ENCODE data around the gene LIMS4.
"Not testable (repeated sequence)": the region's sequence is repeated elsewhere in the genome, so short reads cannot be mapped to it uniquely, and the experiment has no call there.

The LIMS4 gene, protein sequence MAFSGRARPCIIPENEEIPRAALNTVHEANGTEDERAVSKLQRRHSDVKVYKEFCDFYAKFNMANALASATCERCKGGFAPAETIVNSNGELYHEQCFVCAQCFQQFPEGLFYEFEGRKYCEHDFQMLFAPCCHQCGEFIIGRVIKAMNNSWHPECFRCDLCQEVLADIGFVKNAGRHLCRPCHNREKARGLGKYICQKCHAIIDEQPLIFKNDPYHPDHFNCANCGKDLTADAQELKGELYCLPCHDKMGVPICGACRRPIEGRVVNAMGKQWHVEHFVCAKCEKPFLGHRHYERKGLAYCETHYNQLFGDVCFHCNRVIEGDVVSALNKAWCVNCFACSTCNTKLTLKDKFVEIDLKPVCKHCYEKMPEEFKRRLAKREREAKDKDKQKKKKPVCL

DNA sequence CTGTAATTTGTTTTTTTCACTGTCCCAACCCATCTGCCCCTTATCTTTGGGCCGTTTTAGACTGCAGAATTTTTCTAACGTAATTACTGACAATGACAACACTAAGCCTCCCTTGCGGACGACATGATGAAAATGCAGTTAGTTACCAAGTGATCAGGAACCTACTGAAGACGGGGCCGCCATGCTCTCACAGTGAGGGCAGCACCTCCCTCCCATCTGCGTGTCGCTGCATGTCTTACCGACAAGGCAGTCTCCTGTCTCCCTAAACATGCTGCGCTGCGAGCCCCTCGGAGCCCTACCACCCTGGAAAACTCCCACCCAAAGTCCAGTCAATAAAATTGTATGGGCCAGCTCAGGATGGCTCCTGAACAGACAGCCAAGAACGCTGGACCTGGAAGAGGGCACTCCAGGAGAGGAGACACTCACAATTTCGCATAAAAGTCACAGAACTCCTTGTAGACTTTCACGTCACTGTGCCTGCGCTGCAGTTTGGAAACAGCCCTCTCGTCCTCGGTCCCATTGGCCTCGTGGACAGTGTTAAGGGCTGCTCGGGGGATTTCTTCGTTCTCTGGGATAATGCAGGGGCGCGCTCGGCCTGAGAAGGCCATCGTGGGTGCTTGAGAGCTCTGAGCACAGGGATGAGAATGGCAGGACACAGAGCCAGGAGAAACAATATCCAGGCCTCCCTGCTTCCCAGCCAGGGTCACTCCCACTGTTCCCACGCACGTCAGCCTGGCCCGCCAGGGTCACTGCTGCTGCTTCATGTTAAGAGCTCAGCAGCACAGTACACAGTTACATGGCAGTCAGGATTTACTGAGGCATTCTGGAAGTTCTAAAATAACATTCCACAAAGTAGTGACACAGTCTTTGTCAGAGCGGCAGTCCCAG is at the start of gene LIMS4:
Gene LIMS4, minus strand, starts transcription at position 646 of the 888 bp plus-strand sequence. Its CDS starts 38 bp downstream, at position 608.
- DNase-seq (ENCODE audit: low read depth, low spot score): not testable (repeated sequence)

DNA sequence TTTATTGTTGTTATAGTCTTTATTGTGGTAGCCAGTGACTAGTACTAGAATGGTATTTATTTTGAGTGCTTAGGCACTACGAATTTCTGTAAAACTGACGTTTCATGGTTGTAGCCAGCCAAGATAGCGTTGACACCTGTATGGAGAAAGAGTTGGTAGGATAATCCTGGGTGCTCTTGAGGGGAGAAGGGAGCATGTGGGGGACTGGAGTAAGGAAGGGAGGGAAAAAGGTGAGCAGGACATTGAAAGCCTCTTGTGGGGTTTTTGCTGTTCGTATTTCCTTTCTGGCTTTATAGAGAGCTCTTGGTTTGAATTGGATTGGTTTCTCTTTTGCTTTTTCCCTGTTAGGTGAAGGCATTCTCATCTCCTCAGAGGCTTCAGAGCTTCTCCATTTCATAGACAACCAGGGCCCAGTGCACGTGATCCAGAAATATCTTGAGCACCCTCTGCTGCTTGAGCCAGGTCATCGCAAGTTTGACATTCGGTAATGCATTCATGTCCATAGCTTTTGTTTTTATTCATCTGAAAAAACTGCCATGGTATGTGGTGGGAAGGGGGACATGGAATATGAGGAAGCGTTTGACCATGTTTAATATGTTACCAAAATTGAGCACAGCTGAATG is 27.2 kb upstream of the LIMS4 start:
- not testable (repeated sequence) for DNase-seq (ENCODE audit: low read depth, low spot score)

DNA sequence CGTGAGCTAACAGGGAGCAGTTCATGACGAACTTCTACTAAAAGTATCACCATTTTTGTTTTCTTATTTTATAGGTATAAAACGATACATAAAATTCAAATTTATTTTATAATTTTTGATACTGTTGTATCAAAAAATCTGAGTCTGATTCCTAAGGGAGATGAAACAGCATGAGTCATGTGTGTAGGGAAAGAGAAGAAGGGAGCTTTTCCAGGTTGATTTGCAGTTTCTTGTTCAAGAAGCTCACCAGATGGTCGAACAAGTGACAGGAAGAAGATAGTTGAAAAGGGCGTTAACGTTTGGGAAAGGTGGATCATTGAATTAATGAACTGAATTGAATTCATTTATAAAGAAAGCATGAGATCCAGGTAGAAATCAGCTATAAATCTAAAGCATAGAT is 23.4 kb upstream of the LIMS4 start:
- not testable (repeated sequence) for DNase-seq (ENCODE audit: low read depth, low spot score)

DNA sequence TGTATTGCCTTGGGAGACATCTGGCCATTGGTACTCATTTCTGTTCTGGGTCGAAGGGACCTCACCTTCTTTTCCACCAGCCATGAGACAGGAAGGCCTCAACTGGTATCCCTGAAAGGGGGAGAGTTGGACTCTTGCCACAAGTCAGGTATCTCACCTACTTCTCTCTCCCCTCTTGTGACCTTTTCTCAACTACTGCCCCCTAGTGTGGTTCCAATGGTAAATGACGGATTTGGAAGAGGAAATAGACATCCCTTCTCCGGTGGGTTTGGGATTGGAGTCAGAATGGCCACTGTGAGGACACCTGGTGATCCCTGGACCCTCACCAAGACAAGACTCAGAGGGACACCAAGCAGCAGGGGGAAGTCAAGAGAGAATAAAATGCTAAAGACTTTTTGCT is 21.9 kb upstream of the LIMS4 start:
- not testable (repeated sequence) for DNase-seq (ENCODE audit: low read depth, low spot score)

DNA sequence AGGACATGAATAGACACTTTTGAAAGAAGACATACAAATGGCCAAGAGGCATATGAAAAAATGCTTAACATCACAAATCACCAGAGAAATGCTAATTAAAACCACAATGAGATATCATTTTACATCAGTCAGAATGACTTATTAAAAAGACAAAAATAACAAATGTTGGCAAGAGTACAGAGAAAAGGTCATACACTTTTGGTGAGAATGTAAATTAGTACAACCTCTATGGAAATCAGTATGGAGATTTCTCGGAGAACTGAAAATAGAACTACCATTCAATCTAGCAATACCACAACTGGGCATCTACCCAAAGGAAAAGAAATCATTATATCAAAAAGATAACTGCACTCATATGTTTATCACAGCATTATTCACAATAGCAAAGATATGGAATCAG is 16.4 kb upstream of the LIMS4 start:
- DNase-seq (ENCODE audit: low read depth, low spot score): not testable (repeated sequence)

DNA sequence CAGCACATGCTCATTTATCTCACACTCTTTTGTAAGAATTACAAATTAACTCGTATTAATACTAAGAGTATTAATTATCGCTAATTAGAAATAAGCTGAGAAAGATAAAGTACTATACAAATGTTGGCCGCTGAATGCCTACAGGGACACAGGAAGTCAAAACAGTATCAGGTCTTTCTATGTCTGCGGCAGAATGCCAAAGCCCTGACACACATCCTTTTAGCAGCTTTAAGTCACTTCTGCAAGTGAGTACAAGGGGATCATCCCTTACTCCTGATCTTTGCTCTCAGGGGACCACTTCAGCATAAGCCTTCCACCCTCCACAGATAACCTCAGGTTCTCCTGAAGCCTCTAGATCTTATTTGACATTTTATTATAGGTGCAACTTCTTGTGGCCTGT is 10.1 kb upstream of the LIMS4 start:
- DNase-seq (ENCODE audit: low read depth, low spot score): not testable (repeated sequence)

DNA sequence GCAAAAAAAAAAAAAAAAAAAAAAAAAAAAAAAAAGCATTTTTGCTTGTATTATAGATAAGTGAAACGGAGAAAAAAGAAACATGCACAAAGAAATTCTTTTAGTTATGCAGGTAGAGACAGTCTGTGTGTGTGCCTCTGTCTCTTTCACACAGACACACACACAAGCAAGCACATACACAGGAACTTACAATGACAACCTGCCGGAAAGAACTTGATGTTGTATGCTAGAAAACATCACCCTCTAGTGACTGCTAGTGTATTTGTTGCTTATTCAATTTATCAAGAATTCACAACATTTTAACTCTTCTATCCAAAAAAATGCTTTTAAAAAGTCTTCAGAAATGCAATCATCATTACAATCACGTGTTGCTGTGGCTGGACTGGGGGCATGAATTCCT is 8.6 kb upstream of the LIMS4 start:
- not testable (repeated sequence) for DNase-seq (ENCODE audit: low read depth, low spot score)

DNA sequence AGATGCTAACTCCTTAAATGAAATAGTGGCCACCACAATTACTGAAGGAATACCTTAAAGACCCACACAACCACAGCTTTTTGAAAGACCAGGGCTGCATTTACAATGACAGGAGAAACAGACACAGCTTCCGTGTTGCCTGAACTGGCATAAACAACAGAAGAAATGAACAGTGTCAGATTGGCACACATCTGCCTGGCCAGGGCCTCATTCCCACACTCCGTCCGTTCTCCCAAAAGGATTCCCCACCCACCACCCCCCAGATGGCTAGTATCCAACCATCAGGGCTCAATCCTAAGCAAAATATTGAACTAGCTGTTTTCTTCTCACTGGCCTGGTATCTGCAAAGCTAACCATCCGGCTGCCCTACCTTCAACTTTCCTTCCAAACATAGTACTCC is 7.5 kb upstream of the LIMS4 start:
- not testable (repeated sequence) for DNase-seq (ENCODE audit: low read depth, low spot score)

DNA sequence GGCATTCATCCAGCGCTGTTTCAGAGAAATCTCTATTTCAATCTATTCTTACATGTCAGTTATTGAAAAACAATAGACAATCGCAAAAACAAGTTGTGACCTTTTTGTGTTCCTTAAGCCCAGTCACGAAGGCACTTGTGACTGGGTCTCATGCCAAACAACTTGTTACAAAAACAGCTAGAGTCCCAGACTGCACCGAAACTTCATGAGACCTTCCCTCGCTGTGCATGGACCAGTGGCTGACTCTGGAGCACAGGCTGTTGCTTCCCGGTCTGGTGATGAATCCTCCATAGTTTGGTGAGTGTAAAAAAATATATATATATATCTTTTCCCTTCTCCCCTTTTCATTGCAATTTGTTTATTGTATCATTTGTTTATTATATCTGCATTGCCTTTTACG is 4.8 kb upstream of the LIMS4 start:
- not testable (repeated sequence) for DNase-seq (ENCODE audit: low read depth, low spot score)

DNA sequence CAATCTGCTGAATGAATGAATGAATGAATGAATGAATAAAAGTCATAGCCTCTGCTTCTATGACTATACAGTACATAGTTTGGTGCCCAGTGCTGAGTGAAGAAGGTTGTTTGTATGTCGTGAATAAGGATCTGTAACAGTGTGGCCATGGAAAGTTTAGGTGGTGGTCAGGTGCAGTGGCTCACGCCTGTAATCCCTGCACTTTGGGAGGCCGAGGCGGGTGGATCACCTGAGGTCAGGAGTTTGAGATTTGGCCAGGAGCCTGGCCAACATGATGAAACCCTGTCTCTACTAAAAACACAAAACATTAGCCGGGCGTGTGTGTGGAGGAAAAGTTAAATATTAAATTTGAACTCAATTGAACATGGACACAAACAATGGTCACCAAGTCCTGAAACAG is 4.3 kb upstream of the LIMS4 start:
- not testable (repeated sequence) for DNase-seq (ENCODE audit: low read depth, low spot score)

DNA sequence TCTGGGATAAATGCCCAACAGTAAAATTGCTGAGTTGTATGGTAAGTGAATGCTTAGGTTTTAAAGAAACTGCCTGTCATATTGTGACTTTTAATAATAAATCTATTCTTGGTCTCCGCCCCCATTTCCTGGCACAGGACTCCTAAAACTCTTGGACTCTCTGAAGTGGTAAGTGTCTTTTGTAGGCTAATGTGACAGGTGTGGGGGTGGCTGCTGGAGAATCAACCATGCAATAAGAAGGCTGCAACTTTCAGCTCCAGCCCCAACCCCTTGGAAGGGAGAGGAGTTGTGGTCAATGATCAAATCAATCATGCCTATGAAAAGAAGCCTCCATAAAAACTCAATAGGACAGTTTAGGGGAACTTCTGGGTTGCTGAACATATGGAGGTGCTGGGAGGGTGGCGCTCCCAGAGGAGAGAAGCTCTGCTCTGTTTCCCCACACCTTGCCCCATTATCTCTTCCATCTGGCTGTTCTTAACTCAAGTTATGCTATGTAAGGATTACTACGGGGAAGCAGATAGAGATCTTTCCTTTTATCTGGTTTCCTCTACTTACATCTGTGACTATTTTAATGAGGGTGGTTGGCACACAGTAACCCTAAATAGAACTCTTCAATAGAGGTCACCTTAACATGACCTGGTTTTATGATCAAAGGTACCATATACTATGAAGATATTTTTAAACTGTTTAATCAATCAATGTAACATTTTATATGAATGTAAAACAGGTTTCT is 3.2 kb upstream of the LIMS4 start:
- not testable (repeated sequence) for DNase-seq (ENCODE audit: low read depth, low spot score)

DNA sequence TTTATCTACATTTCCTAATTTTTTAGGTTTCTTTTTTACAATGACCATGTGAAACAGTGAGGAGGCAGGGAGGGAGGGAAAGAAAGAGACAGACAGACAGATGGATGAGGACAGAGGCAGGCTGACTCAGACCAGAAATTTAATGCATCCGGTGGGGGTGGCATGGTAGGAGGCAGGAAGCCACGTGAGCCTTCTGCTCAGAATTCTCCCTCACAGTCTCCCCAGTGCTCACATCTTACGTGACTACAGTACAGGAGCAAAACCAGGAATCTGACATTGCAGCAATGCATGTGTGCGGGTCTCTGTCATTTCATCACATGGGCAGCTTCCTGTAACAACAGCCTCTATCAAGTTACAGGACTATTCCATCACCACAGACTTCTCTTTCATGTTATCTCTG is 2.3 kb upstream of the LIMS4 start:
- not testable (repeated sequence) for DNase-seq (ENCODE audit: low read depth, low spot score)

DNA sequence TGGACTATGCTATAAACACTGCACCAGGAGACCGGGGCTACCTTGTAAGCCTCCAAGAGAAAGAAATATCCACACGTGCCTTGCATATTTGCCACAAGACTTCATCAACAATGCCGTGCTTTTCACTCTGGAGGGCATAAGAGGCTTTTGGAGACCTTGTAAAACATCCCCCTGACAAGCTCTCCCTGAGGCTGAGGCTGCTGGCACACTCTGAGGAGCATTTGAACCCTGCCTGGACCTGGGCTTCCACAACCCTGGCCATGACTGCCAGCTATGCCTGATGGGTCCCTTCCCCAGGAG is 393 bp upstream of the LIMS4 start:
- not testable (repeated sequence) for DNase-seq (ENCODE audit: low read depth, low spot score)

DNA sequence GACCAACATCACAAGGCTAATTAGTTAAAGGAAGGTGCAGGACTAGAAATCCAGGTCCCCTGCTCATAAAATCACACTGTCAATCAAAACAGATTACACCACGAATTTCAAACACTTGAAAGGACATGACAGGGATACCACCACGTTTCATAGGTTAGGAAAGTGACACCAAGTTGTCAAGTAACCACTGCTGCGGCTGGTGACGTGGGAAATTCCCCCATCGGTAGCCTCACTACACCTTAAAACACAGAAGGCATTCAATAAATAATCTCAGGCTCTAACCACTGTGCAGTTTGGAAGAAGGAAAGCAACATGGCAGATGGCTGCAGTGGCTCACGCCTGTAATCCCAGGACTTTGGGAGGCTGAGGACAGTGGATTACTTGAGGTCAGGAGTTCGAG is 3.7 kb downstream of the LIMS4 start:
- not testable (repeated sequence) for DNase-seq (ENCODE audit: low read depth, low spot score)

DNA sequence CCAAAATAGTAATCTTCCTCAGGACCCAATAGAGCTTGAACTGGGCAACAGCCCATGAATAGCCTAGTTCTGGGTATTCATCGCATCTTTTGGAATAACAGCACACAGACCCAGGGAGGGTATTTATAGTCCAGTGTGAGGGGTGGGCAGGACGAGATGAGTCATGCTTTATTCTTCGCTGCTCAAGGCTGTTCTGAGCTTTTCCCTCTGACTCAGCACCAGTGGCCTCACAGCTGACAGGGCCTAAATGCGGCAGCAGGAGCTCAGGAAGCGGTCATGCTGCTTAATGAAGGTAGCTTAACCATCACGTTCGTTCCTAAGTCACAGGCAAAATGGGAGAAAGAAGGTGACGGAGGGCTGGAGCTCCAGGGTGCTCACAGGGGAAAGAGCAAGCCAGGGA is 7.3 kb downstream of the LIMS4 start:
- not testable (repeated sequence) for DNase-seq (ENCODE audit: low read depth, low spot score)

DNA sequence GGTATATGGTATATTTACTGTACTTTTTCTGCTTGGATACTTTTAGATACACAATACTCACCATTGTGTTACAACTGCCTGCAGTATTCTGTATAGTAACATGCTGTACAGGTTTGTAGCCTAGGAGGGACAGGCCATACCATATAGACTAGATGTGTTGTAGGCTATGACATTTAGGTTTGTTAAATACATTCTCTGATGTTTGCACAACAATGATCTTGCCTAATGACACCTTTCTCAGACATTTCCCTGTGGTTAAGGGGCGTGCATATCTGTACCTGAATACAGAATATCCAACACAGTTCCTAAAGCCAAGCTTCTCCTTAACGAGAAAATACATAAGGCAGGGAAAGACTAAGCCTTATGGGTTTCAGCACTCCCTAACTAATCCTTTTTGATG is 10.2 kb downstream of the LIMS4 start:
- not testable (repeated sequence) for DNase-seq (ENCODE audit: low read depth, low spot score)

DNA sequence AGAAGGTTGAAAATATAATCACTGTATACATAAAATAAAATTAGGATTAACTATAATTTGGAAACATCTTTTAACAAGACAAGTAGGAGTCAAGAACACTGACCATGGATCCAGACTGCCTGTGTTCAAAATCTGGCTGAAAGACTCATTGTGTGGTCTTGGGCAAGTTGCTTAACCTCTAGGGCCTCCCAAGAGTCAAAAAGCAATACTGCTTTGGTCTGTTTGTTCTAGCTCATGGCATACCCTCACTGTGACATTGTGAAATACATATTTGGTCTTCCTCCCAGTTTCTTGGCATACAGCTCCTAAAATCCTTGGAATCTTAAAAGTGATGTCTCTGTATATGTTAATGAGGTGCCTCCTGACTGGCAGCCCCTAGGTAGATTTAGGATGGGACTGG is 12.3 kb downstream of the LIMS4 start:
- not testable (repeated sequence) for DNase-seq (ENCODE audit: low read depth, low spot score)

DNA sequence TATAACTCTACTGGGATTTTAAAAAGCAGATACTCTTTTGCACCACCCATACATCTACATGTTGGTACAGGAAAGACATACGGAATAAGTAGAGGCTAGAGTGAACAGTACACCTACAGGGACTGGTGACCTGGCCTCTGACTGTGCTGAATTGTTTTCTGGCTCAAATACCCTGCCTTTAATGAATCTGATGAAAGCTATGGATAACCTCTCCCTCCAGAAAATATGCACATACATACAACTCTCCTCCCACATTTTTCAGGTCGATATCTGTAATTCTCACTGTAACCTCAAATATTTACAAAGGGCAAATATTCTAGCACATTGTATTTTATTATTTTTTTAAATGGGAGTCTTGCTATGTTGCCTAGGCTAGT is 15.4 kb downstream of the LIMS4 start:
- DNase-seq (ENCODE audit: low read depth, low spot score): not testable (repeated sequence)

DNA sequence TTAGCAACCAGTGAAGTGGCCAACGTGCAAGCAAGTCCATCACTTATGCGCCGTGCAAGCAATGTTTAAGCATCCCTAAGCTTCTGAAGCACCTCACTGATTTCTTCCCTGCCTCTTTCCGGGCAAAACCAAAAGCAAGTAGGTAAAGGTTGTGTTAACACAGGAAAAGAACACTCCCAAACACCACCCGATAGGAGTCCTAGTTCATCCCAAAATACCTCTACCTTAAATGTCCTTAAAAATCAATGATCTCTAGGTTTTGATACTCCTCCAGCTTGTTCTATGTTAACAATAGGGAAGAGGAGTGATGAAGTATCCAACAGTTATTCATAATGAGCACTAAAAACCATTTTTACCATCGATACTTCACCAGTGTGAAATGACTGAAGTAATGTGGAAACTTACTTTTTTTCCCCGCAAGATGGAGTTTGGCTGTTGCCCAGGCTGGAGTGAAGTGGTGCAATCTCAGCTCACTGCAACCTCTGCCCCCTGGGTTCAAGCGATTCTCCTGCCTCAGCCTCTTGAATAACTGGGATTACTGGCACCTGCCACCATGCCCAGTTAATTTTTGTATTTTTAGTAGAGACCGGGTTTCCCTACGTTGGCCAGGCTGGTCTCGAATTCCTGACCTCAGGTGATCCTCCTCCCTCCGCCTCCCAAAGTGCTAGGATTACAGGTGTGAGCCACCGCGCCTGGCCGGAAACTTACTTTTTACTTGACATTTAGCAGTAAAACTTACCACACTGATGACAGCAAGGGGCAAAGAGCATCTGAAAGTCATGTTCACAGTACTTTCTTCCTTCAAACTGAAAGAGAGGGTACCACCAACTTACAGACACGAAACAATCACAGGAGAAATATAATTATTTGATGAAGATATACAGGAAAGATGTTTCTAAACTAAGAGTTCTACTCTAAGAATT is 16.1 kb downstream of the LIMS4 start:
- not testable (repeated sequence) for DNase-seq (ENCODE audit: low read depth, low spot score)

DNA sequence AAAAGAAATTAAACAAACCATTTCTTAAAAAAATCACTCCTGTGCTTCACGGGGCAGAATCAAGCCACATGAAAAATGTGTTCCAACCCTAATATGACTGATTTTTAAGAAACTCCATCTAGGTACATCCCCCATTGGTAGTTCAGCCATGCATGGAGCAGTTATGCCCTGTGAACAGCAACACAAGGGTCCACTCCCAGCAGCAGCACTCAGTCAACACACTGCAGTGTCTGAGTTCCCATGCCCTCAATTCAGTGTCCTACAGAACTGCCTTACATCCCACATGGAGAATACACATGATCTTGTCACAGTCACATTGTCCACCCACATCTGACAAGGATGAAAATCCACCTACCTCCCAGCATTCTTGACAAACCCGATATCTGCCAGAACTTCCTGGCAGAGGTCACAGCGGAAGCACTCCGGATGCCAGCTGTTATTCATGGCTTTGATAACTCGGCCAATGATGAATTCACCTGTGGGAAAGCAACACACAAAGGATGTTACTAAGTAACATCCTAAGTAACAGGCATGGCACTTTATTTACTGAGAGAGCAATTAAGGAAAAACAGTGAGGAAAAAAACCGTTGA is 17.4 kb downstream of the LIMS4 start:
- not testable (repeated sequence) for DNase-seq (ENCODE audit: low read depth, low spot score)

Measured in activated naive CD8-positive, alpha-beta T cell treated with anti-CD3 and anti-CD28 coated beads, Interleukin-2, amount 50 U/mL, for 16 hours (primary cell).